Stimulated activated CD8-positive, alpha-beta memory T cell treated with anti-CD3 and anti-CD28 coated beads, Interleukin-4, amount 100 ng/mL, for 4 hours (primary cell): ENCODE data around the gene ARIH1.

Experiments used
- DNase-seq, 2 donors: peaks; one replicate each; pipeline ENCODE4 v3.0.0-alpha.2; 2020; ENCODE audit warnings: low read depth in 2 of 2, low spot score in 1 of 2

Gene ARIH1

GRCh38 chr15:72536506-72536905, 62.4 kb downstream of the ARIH1 start:
- no peak for DNase-seq

- DNase-seq, result no peak
Observed at GRCh38 chr15:72538931-72539330, 64.8 kb downstream of the ARIH1 start.

- no peak for DNase-seq
Observed at GRCh38 chr15:72540606-72541237, 66.6 kb downstream of the ARIH1 start.

GRCh38 chr15:72541674-72542073, 67.5 kb downstream of the ARIH1 start:
- no peak for DNase-seq

- no peak for DNase-seq
Observed at GRCh38 chr15:72545156-72545555, 71.0 kb downstream of the ARIH1 start.

GRCh38 chr15:72554471-72555425, 80.6 kb downstream of the ARIH1 start:
- DNase-seq, result no peak

DNA sequence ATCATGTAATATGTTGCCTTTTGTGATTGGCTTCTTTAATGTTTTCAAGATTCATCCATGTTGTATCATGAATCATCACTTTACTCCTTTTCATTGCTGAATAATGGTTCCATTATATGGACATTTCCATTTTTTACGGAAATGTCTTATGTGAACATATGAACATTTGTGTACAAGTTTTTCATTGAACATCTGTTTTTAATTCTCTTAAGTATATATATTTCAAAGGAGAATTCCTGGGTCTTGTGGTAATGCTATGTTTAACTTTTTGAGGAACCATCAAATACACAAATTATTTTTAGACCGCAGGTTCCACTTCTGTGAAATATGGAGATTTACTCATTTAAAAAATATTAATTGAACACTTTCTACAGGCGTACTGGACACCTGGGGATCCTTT, 85.7 kb downstream of the ARIH1 start:
- DNase-seq, result no peak

GRCh38 chr15:72560458-72560857, 86.3 kb downstream of the ARIH1 start:
- DNase-seq, result no peak

DNA sequence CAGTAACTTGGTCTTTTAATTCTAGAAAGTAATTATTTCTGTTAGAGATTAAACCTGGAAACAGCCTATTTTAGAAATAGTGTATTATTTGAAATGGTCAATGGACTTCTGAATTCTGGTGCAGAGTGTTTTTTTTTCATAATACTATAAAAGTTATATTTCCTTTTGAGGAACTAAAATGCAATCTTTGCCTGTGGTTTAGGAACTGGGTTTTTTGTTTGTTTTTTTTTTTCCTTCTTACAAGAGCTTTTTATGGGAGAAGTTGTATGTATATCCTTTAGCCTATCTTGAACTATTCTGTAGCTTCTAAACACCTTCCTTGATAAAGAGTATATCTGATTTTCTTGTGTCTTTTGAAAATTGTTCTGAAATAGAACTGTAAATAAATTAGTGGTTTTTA, 88.3 kb downstream of the ARIH1 start:
- DNase-seq, result no peak

GRCh38 chr15:72562878-72563277, 88.7 kb downstream of the ARIH1 start:
- no peak for DNase-seq

GRCh38 chr15:72564091-72564490, 90.0 kb downstream of the ARIH1 start:
- DNase-seq, result no peak

- no peak for DNase-seq
Observed at GRCh38 chr15:72566973-72567372, 92.8 kb downstream of the ARIH1 start.

DNA sequence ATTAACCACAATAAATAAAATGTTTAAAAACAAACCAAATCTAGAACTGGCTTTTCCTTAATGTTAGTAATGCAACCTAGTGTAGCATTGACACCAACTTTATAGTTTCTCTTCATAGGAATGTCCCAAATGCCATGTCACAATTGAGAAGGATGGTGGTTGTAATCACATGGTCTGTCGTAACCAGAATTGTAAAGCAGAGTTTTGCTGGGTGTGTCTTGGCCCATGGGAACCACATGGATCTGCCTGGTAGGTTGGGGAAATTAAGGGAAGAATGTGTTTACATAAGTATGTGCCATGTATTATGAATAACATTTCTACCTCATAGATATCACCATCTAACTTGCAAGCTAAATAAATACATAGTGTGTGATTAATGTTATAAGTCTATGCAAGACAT, 95.9 kb downstream of the ARIH1 start:
- no peak for DNase-seq

- no peak for DNase-seq
Observed at GRCh38 chr15:72579814-72580213, 105.7 kb downstream of the ARIH1 start.

DNA sequence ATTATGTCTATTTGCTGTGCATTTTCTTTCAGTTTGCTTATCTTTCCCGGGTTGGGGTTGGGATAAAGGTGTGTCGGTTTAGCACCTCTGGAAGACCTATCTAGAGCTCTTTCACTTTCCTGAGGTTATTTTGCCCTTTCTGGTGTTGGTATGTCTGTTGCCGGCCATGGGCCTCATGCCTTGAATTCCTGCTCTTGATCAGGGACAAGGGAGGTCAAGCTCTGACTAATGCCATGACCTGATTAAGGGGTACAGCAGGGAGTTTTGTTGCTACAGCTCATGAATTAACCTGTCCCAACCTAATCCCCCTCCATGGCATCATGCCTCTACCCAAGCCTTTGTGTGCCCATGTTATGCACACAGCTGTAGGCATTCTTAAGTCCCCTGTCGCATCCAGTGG, 109.9 kb downstream of the ARIH1 start:
- no peak for DNase-seq

DNA sequence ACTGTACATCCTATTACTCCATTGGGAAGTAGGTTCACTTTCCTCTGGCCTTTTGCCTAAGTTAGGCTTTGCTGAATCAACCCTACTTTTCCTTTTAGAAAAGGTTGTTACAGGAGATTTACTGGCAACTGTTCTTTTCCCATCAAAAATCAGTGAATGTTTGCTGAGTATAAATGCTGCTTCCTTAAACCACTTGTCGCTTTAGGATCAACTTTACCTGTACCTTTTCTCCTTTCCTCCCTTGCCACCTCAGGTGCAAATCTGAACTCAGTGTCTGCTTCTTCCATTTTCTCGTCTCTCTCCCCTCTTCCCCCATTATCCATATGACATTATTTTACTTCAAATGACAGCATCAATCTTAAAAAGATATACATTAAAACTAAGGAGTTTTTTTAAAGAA, 110.9 kb downstream of the ARIH1 start:
- no peak for DNase-seq

- DNase-seq, result no peak
Observed at GRCh38 chr15:72585476-72586058, 111.4 kb downstream of the ARIH1 start.

- DNase-seq, result no peak
Observed at GRCh38 chr15:72588096-72588495, 114.0 kb downstream of the ARIH1 start.

DNA sequence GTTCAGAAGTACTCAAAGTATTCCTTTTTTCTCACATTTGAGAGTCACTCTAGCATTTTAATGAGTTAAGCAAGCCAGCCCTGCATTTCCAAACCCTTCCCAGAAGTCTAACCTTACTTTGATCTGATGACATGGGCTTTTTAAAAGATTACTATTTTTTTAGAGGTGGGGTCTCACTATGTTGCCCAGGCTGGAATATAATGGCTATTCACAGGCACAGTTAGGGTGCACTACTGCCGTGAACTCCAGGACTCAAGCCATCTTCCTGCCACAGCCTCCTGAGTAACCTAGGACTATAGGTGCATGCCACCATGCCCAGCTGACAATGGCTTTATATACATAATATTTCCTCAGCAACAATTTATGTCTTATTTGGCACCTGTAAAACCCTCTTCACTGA, 116.3 kb downstream of the ARIH1 start:
- no peak for DNase-seq

- no peak for DNase-seq
Observed at GRCh38 chr15:72591361-72591760, 117.2 kb downstream of the ARIH1 start.

DNA sequence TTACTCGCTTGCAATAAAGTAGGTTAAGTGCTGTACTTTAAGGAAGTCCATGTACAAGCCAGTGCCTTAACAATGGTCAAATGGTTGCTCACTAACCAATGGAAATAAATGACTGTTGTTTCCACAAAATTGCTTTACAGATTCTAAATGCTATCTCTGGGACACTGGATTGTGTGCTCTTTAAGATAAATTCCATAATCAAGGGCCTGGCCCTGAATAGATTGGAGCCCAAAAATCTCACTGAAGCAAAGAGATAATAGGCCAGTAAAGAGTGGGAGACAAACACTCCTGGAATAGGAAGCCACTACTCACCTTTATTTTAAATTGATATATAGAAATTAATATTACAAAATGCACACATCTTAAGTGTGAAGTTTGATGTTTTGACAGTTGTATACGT, 118.0 kb downstream of the ARIH1 start:
- no peak for DNase-seq

- DNase-seq, result no peak
Observed at GRCh38 chr15:72592676-72593075, 118.5 kb downstream of the ARIH1 start.
